ENCODE data around the gene LMOD2. TPM values are rescaled to one million over a fixed set of nuclear protein-coding genes. Genes with fewer than 3 reads are reported as not detected.
A peak's percentile ranks its signal among the peaks of the same experiment; 100 is the strongest.

The LMOD2 gene
- total and polyA plus RNA-seq, 9 of the 15 experiments (the other 6 are each of a cell fraction or from before 2014, with no cell fraction given): 0.04 TPM; not detected in 8

GRCh38 chr7:123680580-123680979, 24.9 kb downstream of the LMOD2 start (continued):
- TF ChIP-seq ZNF24 (IDR thresholded peaks at IDR 0.05) (no peak), ZNF561 (CRISPR knock-in tag; conservative IDR thresholded peaks at IDR 0.05) (no peak), ZNF175 (CRISPR knock-in tag; IDR thresholded peaks at IDR 0.05; ENCODE audit: low read depth) (no peak), NCOA4 (IDR thresholded peaks at IDR 0.05; ENCODE audit: partially characterized antibody) (no peak), MAZ (CRISPR knock-in tag; conservative IDR thresholded peaks at IDR 0.05 in 1 of 2, IDR thresholded peaks at IDR 0.05 in 1 of 2) (no peak), SIN3A (IDR thresholded peaks at IDR 0.05; ENCODE audit: borderline replicate concordance in 2 of 2, control insufficient read depth in 1 of 2, low read depth in 2 of 2, low read length in 2 of 2) (no peak), ZBTB1 (CRISPR knock-in tag; IDR thresholded peaks at IDR 0.05; ENCODE audit: borderline replicate concordance, low read depth) (no peak), CHD2 (IDR thresholded peaks at IDR 0.05; ENCODE audit: low read depth, low read length) (no peak), ZBED1 (IDR thresholded peaks at IDR 0.05) (no peak), DPF2 (IDR thresholded peaks at IDR 0.05) (peak; percentile 30; the same call in 1 of the 2 replicates), PREB (CRISPR knock-in tag; IDR thresholded peaks at IDR 0.05) (no peak), CEBPB (tag; IDR thresholded peaks at IDR 0.05) (peak; percentile 34; the same call in 1 of the 2 replicates), JUNB (CRISPR knock-in tag; conservative IDR thresholded peaks at IDR 0.05) (no peak), ZNF263 (CRISPR knock-in tag; IDR thresholded peaks at IDR 0.05; ENCODE audit: borderline replicate concordance) (no peak), RBM25 (IDR thresholded peaks at IDR 0.05; ENCODE audit: low read depth, low read length, severe bottlenecking) (no peak), SIN3B (IDR thresholded peaks at IDR 0.05; ENCODE audit: low read depth) (no peak), NONO (IDR thresholded peaks at IDR 0.05; ENCODE audit: low read depth in 2 of 2, low read length in 1 of 2) (no peak), SP1 (CRISPR knock-in tag; IDR thresholded peaks at IDR 0.05) (no peak), TARDBP (IDR thresholded peaks at IDR 0.05) (no peak), BCOR (IDR thresholded peaks at IDR 0.05) (no peak), FOXP1 (CRISPR knock-in tag; IDR thresholded peaks at IDR 0.05) (no peak), KDM5B (IDR thresholded peaks at IDR 0.05; ENCODE audit: insufficient replicate concordance, low read depth, low read length) (no peak)
